Measurements from ENCODE around the gene MYH9. TPM values are rescaled to one million over a fixed set of nuclear protein-coding genes. Genes with fewer than 3 reads are reported as not detected.

Gene MYH9
- polyA plus RNA-seq, 1 donor from 2014 or later = 7.1 TPM

- H4K20me1 ChIP-seq (ENCODE audit: insufficient read depth) = no peaks in the 10 kb centered on the region
Measured at GRCh38 chr22:36360871-36361383, 26.8 kb downstream of the MYH9 start.

GRCh38 chr22:36360011-36360410 is 27.8 kb downstream of the MYH9 start:
- Histone ChIP-seq H3K9me3 (ENCODE audit: low read length) (no peaks in the 10 kb centered on the region), H2AFZ (ENCODE audit: low read depth, low read length) (no peak overlapping the region), H4K20me1 (ENCODE audit: insufficient read depth) (no peaks in the 10 kb centered on the region), H3K9me2 (ENCODE audit: insufficient read depth, low read length) (no peaks in the 10 kb centered on the region), H3K4me2 (ENCODE audit: low read length) (no peak overlapping the region), H3F3A (ENCODE audit: insufficient read depth, low read length, poor library complexity, severe bottlenecking) (no peaks in the 10 kb centered on the region), H3K36me3 (ENCODE audit: insufficient read depth, low read length) (no peaks in the 10 kb centered on the region), H3K79me2 (replicated peaks; ENCODE audit: insufficient read depth, low read length) (peaks cover 36% of the 10 kb centered on the region), H3K4me3 (ENCODE audit: low read length) (no peak overlapping the region), H3K27me3 (ENCODE audit: insufficient read depth, low read depth, low read length) (no peaks in the 10 kb centered on the region), H3K9ac (ENCODE audit: low read length) (no peak overlapping the region), H3K27ac (ENCODE audit: low read length) (no peak overlapping the region)
- TF ChIP-seq RAD21 (conservative IDR thresholded peaks at IDR 0.05) (no peak), EP300 (conservative IDR thresholded peaks at IDR 0.05; ENCODE audit: poor library complexity, severe bottlenecking) (no peak), MXI1 (conservative IDR thresholded peaks at IDR 0.05; ENCODE audit: poor library complexity, severe bottlenecking) (no peak), EZH2 (IDR thresholded peaks at IDR 0.05; ENCODE audit: borderline replicate concordance, insufficient read depth, low read length, poor library complexity, severe bottlenecking) (no peak)

More at GRCh38 chr22:36360871-36361383, 26.8 kb downstream of the MYH9 start:
- TF ChIP-seq MXI1 (conservative IDR thresholded peaks at IDR 0.05; ENCODE audit: poor library complexity, severe bottlenecking) (no peak), EP300 (conservative IDR thresholded peaks at IDR 0.05; ENCODE audit: poor library complexity, severe bottlenecking) (no peak), CTCF (IDR thresholded peaks at IDR 0.05; ENCODE audit: poor library complexity, severe bottlenecking) (no peak), EZH2 (IDR thresholded peaks at IDR 0.05; ENCODE audit: borderline replicate concordance, insufficient read depth, low read length, poor library complexity, severe bottlenecking) (no peak), TAF1 (IDR thresholded peaks at IDR 0.05; ENCODE audit: low read depth) (no peak), SMC3 (conservative IDR thresholded peaks at IDR 0.05; ENCODE audit: poor library complexity) (no peak), POLR2AphosphoS5 (IDR thresholded peaks at IDR 0.05) (no peak), RAD21 (conservative IDR thresholded peaks at IDR 0.05) (no peak), REST (IDR thresholded peaks at IDR 0.05; ENCODE audit: borderline replicate concordance) (no peak)
- Histone ChIP-seq H3K9me3 (ENCODE audit: low read length) (no peaks in the 10 kb centered on the region), H3K27ac (ENCODE audit: low read length) (no peak overlapping the region), H3K4me3 (ENCODE audit: low read length) (no peak overlapping the region), H3K9ac (ENCODE audit: low read length) (no peak overlapping the region), H3K36me3 (ENCODE audit: insufficient read depth, low read length) (no peaks in the 10 kb centered on the region), H3F3A (ENCODE audit: insufficient read depth, low read length, poor library complexity, severe bottlenecking) (no peaks in the 10 kb centered on the region), H3K4me2 (ENCODE audit: low read length) (no peak overlapping the region), H3K79me2 (replicated peaks; ENCODE audit: insufficient read depth, low read length) (peaks cover 37% of the 10 kb centered on the region), H3K9me2 (ENCODE audit: insufficient read depth, low read length) (no peaks in the 10 kb centered on the region), H2AFZ (ENCODE audit: low read depth, low read length) (no peak overlapping the region), H3K27me3 (ENCODE audit: insufficient read depth, low read depth, low read length) (no peaks in the 10 kb centered on the region)
